ENCODE results near the gene UTP18. TPM values are rescaled to one million over a fixed set of nuclear protein-coding genes. Genes with fewer than 3 reads are reported as not detected.

UTP18 gene
- 18.8 and 24.1 TPM in 2 replicates for total RNA-seq

DNA sequence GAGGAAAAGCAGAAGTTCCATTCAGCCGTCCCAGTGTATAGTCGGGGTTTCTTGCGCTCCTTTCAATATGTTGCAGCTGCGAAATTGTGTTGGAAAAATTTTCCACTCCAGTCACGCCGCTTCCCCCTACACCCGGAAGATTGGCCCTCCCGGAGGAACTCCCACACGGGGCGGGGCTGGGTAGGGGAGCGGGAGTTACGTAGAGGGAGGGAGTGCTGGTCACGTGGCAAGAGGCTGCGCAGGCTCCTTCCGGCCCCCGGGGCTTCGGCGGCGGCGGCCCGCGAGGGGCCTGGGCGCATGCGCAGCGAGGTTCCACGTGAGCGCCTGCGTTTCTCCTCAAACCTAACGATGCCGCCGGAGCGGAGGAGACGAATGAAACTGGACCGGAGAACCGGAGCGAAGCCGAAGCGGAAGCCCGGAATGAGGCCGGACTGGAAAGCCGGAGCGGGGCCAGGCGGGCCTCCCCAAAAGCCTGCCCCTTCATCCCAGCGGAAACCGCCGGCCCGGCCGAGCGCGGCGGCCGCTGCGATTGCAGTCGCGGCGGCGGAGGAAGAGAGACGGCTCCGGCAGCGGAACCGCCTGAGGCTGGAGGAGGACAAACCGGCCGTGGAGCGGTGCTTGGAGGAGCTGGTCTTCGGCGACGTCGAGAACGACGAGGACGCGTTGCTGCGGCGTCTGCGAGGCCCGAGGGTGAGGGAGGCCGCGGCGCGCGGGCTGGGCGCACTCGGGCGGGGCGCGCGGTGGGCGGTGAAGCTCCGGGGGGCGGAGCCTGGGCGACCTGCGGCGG, at the start of gene UTP18:
Gene UTP18 (plus strand): TSS at position 310 of the 787 bp plus-strand sequence. CDS start 39 bp downstream, at position 349.

GRCh38 chr17:51259564-51260236, 646 bp upstream of the UTP18 start, which contains the start of gene MBTD1:
Gene MBTD1 (minus strand): TSS chr17:51260049. CDS start chr17:51225161, 34,888 bp downstream.

Other genes with a start within 250 kb of the UTP18 start
- 134 and 148 TPM in 2 replicates for gene SPAG9, start 139.7 kb upstream of the UTP18 start, total RNA-seq
- 55.6 and 96.0 TPM in 2 replicates for gene NME1, start 107.0 kb upstream of the UTP18 start, total RNA-seq
- 473 and 509 TPM in 2 replicates for gene NME2, start 94.1 kb upstream of the UTP18 start, total RNA-seq
- gene MBTD1, start 497 bp upstream of the UTP18 start, total RNA-seq: 10.9 and 11.1 TPM in 2 replicates

All from smooth muscle cell of the pulmonary artery (primary cell).